ENCODE data around the gene GRIP2. TPM values are rescaled to one million over a fixed set of nuclear protein-coding genes. Genes with fewer than 3 reads are reported as not detected.

GRIP2 gene
- polyA plus RNA-seq, 3 donors from 2014 or later: not detected

DNA sequence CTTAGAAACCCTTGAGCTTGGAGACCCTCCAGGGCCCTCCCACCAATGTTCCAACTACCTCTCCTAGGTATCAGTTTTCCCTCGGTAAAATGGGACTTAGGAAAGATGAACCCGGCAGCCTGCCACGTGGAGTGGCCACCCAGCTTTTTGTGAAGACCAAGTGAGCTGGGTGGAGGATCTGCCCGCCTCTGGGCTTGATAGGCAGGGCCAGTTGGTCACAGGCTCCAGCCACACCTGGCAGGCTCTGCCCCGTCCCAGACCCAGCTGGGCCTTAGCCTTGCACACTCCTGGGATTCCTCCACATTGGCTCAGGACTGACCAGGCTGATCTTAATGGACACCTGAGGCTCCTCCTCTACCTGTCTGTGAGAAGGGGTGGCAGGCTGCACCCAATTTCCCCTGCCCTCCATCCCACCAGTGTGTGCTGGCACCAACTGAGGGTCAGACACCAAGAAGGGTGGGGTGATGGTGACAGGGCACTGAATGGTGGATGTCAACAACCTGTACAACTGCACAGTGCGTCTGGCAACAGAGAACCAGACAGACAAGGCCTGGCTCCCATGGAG, 761 bp upstream of the GRIP2 start:
- H3K27ac Mint-ChIP-seq: no peak overlapping the region
- no peaks in the 10 kb centered on the region for H3K4me1 Mint-ChIP-seq
- no peaks in the 10 kb centered on the region for H3K36me3 Mint-ChIP-seq
- no peak overlapping the region for H3K4me3 Mint-ChIP-seq
- no peak for DNase-seq
- H3K27me3 Mint-ChIP-seq (ENCODE audit: low read depth in 3 of 3): peaks cover 1 to 6% (median 2%) of the 10 kb centered on the region in 3 donors
- no peaks in the 10 kb centered on the region for H3K9me3 Mint-ChIP-seq

GRCh38 chr3:14539384-14539741, 779 bp downstream of the GRIP2 start:
- DNase-seq: no peak

DNA sequence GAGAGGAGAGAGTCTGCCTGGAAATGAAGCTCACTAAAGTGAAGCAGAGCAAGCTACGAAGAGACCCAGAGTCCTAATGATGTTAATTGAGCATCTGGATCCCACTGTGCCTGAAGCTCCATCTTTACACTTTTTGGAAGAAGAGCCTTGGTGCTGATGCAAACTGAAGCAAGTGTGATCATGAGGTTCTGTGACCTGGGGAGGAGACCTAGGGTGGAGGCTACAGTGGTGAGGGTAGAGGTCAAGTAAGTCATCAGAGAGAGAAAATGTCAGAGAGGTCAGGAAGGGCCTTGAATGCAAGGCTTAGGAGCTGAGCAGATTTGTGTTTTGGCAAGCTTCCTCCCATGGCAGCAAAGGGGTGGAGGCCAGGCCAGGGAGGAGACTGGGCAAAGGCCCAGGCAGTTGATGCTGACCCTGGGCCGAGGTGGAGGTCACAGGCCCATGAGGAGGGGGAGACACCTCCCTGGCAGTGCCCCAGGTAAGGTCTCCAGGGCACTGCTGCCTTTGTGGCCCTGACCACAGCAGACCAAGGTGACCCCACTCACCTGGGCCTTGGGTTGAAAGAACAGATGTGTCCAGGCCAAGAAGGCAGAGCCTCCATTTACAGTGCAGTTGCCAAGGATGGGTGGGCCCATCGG, 1.6 kb downstream of the GRIP2 start:
- DNase-seq: no peak

More at GRCh38 chr3:14539384-14539741, 779 bp downstream of the GRIP2 start:
- no peaks in the 10 kb centered on the region for H3K36me3 Mint-ChIP-seq
- no peak overlapping the region for H3K27ac Mint-ChIP-seq
- no peak overlapping the region for H3K4me3 Mint-ChIP-seq
- peaks cover 1 to 3% (median 2%) of the 10 kb centered on the region in 3 donors for H3K27me3 Mint-ChIP-seq (ENCODE audit: low read depth in 3 of 3)
- H3K4me1 Mint-ChIP-seq: no peaks in the 10 kb centered on the region
- no peaks in the 10 kb centered on the region for H3K9me3 Mint-ChIP-seq

DNA sequence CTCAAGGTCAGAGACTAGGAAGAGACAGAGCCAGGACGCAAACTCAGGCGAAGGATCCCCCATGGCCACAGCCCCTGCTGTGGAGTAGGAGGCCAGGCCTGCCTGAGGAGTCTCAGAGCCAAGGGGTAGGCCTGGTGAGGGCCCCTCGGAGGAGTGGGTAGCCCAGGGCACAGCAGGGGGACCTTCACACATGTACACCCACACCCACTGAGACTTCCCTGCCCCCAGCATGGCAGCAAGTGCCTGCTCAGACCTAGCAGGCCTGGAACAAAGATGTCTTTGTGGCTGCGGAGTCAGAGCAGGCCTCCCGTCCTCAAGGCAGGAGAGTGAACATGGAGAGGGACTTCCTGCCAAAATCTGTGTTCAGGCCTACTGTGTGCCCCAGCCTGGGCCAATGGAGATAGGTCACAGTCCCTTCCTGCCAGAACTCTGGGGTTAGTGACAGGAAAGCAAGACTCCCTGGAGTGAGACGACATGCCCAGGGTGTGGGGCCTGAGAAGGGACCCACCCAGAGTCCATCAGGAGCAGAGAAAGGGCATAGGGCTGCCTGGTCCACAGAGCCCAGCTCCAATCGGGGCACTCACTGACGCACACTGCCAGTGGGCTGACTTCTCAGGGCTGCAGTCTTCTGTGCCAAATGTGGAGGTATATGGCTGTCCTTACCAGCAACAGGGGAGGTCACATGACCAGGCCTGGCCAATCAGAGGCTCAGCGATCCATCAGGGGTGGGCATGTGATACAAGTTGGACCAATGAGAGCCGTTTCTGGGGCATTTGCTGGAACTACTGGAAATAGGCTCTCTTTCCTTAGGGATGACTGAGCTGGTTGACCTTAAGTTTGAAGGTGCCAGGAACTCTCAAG, 2.3 kb downstream of the GRIP2 start:
- Mint-ChIP-seq H3K36me3 (no peaks in the 10 kb centered on the region), H3K4me1 (no peaks in the 10 kb centered on the region), H3K9me3 (peaks cover 0 to 3% (median 0%) of the 10 kb centered on the region in 6 donors), H3K27me3 (ENCODE audit: low read depth in 3 of 3) (peaks cover 0 to 7% (median 5%) of the 10 kb centered on the region in 3 donors), H3K4me3 (no peak overlapping the region), H3K27ac (no peak overlapping the region)
- no peak for DNase-seq

More for the DNA sequence above, 1.6 kb downstream of the GRIP2 start:
- H3K27ac Mint-ChIP-seq: no peak overlapping the region
- no peaks in the 10 kb centered on the region for H3K4me1 Mint-ChIP-seq
- H3K36me3 Mint-ChIP-seq: no peaks in the 10 kb centered on the region
- H3K4me3 Mint-ChIP-seq: no peak overlapping the region
- H3K27me3 Mint-ChIP-seq (ENCODE audit: low read depth in 3 of 3): peaks cover 1 to 7% (median 5%) of the 10 kb centered on the region in 3 donors
- no peaks in the 10 kb centered on the region for H3K9me3 Mint-ChIP-seq

DNA sequence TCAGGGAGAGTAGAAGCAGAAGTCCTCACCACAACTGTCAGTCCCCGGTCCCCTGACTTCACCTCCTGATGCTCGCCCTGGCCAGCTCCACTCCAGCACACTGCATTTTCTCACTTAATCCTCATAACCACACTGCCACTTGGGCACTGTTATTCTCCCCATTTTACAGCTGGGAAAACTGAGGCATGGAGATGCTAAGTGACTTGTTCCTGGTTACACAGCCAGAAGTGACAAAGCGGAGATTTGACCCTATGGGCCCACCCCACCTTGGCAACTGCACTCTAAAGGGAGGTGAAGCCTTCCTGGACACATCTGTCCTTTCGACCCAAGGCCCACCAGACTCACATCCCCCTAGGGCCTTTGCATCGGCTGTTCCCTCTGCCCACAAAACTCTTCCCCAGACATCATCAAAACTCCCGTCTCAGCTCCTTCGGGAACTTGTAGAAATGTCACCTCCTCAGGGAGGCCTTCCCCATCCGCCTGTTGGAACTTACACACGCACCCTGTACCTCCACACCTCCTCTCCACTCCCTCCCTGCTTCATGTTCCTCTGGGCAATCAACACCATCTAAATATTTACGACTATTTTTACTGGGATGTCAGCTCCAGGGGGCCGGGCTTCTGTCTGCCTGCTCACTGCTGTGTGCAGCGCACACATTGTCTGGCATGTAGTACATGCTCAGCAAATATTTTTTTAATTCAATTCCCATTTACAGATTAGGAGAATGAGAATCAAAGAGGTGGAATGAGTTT, 3.1 kb downstream of the GRIP2 start:
- Mint-ChIP-seq H3K4me3 (no peak overlapping the region), H3K9me3 (peaks cover 0 to 3% (median 0%) of the 10 kb centered on the region in 6 donors), H3K36me3 (no peaks in the 10 kb centered on the region), H3K4me1 (no peaks in the 10 kb centered on the region), H3K27ac (no peak overlapping the region), H3K27me3 (ENCODE audit: low read depth in 3 of 3) (peaks cover 0 to 7% (median 5%) of the 10 kb centered on the region in 3 donors)
- no peak for DNase-seq

DNA sequence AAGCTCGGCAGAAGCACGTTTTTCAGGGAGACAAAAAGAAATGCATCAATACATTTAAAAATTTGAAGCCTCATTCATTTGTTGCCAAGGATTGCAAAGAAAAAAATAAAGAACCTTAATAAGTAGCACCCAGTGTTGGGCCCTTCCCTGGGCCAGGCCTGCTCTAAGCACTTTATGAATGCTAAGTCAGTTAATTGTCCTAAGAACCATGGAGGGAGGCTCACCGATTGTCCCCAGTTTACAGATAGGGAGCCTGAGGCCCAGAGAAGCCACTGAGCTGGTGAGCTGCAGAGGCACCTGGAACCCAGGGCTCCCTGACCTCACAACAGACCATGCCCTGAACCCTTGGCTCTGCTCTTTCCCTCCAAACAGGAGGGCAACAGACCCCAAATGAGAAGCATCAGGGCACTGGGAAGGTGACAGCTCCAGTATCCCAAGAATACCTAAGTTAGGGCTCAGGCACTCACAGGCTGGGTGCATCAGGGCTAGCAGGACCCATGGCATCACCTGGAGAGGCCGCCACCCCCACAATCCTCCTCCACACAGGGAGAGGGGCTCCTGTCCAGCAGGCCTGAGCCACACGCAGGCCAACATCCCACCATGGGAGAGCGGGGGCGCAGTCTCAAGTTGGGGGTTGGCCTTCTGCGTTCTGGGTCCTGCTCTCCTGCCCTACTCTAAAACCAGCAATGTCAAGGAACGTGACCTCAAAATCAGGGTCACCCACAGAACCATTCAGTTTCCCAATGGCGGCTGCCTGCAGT, 3.9 kb downstream of the GRIP2 start:
- Mint-ChIP-seq H3K27ac (no peak overlapping the region), H3K36me3 (no peaks in the 10 kb centered on the region), H3K4me1 (no peaks in the 10 kb centered on the region), H3K9me3 (peaks cover 0 to 3% (median 0%) of the 10 kb centered on the region in 6 donors), H3K27me3 (ENCODE audit: low read depth in 3 of 3) (peaks cover 0 to 6% (median 2%) of the 10 kb centered on the region in 3 donors), H3K4me3 (no peak overlapping the region)
- no peak for DNase-seq

GRCh38 chr3:14535616-14536015, 4.5 kb downstream of the GRIP2 start:
- peaks cover 2 to 6% (median 2%) of the 10 kb centered on the region in 3 donors for H3K27me3 Mint-ChIP-seq (ENCODE audit: low read depth in 3 of 3)
- H3K9me3 Mint-ChIP-seq: peaks cover 0 to 3% (median 0%) of the 10 kb centered on the region in 6 donors
- no peak for DNase-seq
- H3K36me3 Mint-ChIP-seq: no peaks in the 10 kb centered on the region
- H3K4me3 Mint-ChIP-seq: no peak overlapping the region
- H3K4me1 Mint-ChIP-seq: no peaks in the 10 kb centered on the region
- no peak overlapping the region for H3K27ac Mint-ChIP-seq

GRCh38 chr3:14534516-14535191, 5.5 kb downstream of the GRIP2 start:
- H3K9me3 Mint-ChIP-seq: peaks cover 0 to 3% (median 0%) of the 10 kb centered on the region in 6 donors
- DNase-seq: no peak
- H3K27ac Mint-ChIP-seq: no peak overlapping the region
- no peaks in the 10 kb centered on the region for H3K36me3 Mint-ChIP-seq
- H3K27me3 Mint-ChIP-seq (ENCODE audit: low read depth in 3 of 3): peaks cover 2 to 6% (median 2%) of the 10 kb centered on the region in 3 donors
- no peaks in the 10 kb centered on the region for H3K4me1 Mint-ChIP-seq
- no peak overlapping the region for H3K4me3 Mint-ChIP-seq

- H3K4me3 Mint-ChIP-seq: no peak overlapping the region
- H3K9me3 Mint-ChIP-seq: peaks cover 0 to 3% (median 0%) of the 10 kb centered on the region in 6 donors
- no peak overlapping the region for H3K27ac Mint-ChIP-seq
- no peak for DNase-seq
- peaks cover 2 to 6% (median 2%) of the 10 kb centered on the region in 3 donors for H3K27me3 Mint-ChIP-seq (ENCODE audit: low read depth in 3 of 3)
- H3K4me1 Mint-ChIP-seq: no peaks in the 10 kb centered on the region
- no peaks in the 10 kb centered on the region for H3K36me3 Mint-ChIP-seq
Measured at GRCh38 chr3:14533457-14533958, 6.6 kb downstream of the GRIP2 start.

GRCh38 chr3:14532691-14533456, 7.3 kb downstream of the GRIP2 start:
- Mint-ChIP-seq H3K4me1 (no peaks in the 10 kb centered on the region), H3K36me3 (no peaks in the 10 kb centered on the region), H3K27me3 (ENCODE audit: low read depth in 3 of 3) (peaks cover 2 to 6% (median 2%) of the 10 kb centered on the region in 3 donors), H3K27ac (no peak overlapping the region), H3K9me3 (peaks cover 0 to 3% (median 0%) of the 10 kb centered on the region in 6 donors), H3K4me3 (no peak overlapping the region)
- no peak for DNase-seq

DNA sequence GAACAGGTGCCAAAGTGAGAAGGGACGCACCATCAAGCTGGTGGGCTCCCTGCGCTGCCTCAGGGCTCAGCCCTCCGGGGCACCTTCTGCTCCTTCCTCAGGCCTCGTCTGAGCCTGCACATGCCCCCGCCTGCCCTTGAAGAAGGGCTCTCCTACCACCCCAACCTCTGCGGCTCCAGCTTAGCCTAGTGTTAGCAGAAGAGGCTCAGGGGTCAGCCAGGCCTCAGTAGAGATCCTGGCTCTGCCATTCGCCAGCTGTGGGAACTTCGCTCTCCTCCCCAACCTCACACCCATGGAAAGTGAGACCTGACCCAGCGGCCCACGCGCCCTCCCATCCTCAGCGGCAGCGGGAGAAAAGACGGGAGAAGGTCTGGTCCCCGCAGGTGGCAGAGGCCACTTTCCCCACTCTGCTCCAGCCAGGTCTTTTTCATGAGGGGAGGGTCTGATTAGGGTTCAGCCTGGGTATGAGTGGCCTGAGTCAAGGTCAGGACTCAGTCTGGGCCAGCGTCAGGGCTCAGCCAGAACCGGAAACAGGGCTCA, 8.2 kb downstream of the GRIP2 start:
- no peak overlapping the region for H3K27ac Mint-ChIP-seq
- no peak for DNase-seq
- no peaks in the 10 kb centered on the region for H3K4me1 Mint-ChIP-seq
- H3K36me3 Mint-ChIP-seq: no peaks in the 10 kb centered on the region
- peaks cover 0 to 3% (median 0%) of the 10 kb centered on the region in 6 donors for H3K9me3 Mint-ChIP-seq
- peaks cover 2 to 6% (median 2%) of the 10 kb centered on the region in 3 donors for H3K27me3 Mint-ChIP-seq (ENCODE audit: low read depth in 3 of 3)
- no peak overlapping the region for H3K4me3 Mint-ChIP-seq

DNA sequence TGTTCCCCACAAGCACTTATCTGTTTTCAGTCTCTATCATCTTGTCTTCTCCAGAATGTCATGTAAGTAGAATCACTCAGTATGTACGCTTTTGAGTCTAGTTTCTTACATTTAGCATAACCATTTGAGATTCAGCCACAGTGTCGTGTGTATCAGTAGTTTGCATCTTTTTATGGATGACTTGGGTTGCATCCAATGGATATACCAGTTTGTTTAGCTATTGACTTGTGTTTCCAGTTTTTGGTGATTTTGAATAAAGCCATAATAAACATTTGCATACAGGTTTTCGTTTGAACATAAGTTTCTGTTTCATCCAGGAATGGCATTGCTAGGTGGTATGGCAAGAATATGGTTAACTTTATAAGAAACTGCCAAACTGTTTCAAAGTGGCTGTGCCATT, 12.1 kb downstream of the GRIP2 start:
- Mint-ChIP-seq H3K9me3 (peaks cover 0 to 1% (median 0%) of the 10 kb centered on the region in 6 donors), H3K36me3 (no peaks in the 10 kb centered on the region), H3K27me3 (ENCODE audit: low read depth in 3 of 3) (peaks cover 0 to 2% (median 0%) of the 10 kb centered on the region in 3 donors), H3K4me1 (no peaks in the 10 kb centered on the region), H3K4me3 (no peak overlapping the region), H3K27ac (no peak overlapping the region)
- DNase-seq: no peak
